ENCODE measurements around the gene TSEN15. TPM values are rescaled to one million over a fixed set of nuclear protein-coding genes. Genes with fewer than 3 reads are reported as not detected.
"Not testable (repeated sequence)": the region's sequence is repeated elsewhere in the genome, so short reads cannot be mapped to it uniquely, and the experiment has no call there.

The TSEN15 gene
- total RNA-seq, 1 donor from 2014 or later = 30.4 TPM

DNA sequence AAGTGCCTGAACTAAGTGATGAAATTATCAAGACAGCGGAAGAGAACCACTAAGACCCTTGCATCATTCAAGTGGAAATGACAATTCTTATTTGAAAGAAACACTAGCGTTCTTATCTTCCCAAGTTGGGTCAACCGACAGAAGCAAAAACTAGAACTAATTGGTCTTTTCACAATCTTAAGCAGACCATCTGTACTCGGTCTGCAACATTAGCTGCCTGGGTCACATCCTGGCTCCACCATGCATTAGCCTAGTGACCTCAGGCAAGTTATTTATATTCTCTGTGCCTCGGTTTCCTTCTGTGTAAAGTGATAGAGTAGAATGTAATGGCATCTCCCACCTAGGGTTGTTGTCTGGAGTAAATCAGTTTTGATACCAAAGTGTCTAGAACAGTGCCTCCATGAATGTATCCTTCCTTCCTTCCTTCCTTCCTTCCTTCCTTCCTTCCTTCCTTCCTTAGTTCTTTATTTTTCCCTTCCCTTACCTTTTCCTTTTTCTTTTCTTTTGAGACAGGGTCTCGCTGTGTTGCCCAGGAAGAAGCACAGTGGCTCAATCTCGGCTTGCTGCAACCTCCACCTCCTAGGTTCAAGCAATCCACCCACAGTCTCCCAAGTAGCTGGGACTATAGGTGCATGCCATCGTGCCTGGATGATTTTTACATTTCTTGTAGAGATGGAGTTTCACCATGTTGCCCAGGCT lies 20.0 kb upstream of the TSEN15 start:
- no peak for DNase-seq

DNA sequence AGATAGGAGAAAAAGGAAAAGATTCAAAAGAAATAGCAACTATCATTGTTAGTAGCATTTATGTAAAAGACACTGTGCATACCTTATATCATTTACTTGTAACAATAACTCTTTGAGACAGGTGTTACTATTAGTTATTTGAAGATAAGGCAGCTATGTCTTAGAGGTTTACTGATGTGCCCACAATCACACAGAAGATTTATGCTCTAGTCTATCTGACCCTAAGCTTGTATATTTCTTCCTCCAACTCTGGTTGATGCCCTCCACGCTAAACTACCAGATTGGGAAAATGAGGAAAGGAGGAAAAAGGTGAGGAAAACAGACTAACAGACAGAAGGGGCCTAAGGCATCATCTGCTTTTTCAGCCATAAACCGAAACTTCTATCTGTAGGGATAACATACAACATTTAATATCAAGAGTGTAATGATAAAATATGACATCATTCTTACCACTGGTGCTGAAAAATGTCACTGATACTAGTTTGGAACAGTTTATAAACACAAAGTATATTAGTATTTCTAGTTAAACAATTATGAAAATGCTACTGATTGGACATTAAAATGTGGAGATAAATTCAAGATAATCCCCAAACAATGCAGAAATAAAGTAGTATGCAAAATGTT lies 19.1 kb upstream of the TSEN15 start:
- DNase-seq = no peak

DNA sequence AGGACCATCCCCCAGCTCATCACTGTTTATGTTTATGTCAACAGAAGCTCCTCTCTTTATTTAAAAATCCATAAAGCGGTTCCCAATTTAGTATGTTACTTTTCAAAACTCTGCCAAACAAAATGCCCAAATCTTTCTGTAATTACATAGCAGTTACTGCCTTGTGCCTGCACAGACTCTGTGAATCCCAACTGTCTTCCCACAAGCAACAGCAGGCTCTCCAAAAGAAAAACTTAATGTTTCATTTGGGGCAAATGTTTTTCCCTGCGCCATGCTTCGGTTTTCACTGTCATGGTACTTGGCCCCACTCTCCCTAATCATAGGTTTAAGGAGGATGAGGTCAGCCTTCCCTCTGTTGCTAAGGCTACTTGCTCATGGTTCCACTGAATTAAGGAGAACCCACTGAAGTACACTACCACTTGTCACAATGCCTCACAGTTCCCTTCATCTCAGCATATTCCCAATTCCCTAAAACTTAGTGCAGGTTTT lies 18.6 kb upstream of the TSEN15 start:
- no peak for DNase-seq

DNA sequence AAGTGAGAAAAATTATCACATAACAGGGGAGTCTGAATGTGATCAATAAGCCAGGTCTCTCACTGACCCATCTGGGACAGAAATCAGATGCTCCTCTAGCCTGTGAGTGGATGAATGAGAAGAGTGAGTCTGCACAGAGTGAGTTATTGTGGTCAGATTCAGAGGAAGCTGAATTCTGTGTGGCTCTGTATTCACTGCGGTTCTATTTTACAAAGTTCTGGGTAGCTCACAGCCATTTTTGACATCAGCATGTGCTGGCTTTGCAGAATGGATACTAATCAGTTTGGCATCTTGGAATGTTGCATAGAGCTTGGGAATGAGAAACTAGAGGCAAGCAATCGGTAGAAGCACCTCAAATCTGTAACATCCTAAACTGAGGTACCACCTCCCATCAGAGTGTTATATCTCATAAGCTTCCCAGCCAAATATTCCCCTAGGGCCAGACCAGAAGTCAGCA lies 17.8 kb upstream of the TSEN15 start:
- DNase-seq = no peak

DNA sequence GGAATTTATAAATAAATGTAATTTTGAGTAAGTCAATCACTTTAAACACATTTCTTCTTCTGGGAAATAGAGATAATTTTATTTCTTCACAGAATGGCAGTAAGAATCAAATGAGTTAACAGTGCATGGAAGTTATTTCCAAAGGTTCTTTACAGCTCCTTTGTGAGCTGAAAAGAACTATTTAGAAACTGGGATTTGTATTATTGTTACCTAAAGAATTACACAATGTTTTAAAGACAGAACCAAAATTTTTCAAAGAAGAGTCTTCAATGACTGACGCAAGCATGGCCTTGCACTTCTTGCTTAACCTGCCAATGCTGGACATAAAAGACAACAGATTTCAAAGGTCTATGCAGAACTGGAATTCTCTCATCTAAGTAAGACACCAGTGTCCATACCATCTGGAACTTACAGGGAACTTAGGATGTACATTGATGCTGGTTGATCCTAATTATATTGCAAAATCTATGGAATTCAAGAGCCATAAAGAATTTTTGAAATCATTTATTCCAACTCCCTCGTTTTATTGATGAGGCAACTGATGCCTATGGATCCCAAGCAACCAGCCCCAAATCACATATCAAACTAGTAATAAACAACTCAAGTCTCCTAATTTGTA lies 16.7 kb upstream of the TSEN15 start:
- no peak for DNase-seq

DNA sequence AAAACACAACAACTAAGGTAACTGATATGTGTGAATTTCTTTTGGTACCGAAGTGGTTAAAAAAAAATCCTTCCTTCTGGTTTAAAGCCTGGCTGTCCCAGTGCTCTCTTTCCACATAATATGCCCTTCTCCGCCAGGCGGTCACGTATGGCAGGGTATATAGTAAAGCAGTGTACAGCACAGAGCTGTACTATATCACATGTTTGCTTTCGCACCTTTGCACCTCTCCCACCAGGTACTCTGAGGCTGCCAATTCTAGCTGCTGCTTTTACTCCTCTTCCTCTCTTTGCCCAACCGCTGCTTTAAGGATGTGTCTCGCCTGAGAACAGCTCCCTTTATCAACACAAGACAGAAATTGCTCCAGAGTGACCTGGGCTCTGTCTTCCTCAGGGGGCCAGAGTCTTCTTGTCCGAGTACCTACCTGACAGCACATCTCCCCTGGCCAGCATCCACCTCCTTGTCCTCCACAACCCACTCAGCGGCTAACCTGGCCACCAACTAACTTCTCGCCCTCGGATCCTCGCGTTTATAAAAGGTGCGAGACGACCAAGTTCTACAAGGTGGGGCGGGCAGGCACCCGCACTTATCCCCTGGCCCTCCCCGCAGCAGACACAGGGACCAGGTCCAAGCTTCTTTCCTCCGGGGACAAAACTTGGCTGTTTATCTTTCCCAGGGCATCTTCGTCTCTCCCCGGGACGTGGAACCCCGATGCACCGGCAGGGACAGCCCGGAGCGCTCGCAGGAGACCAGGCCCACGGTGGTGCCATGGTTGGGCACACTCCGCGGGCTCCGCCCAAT lies 15.6 kb upstream of the TSEN15 start:
- DNase-seq = peak; percentile 55

DNA sequence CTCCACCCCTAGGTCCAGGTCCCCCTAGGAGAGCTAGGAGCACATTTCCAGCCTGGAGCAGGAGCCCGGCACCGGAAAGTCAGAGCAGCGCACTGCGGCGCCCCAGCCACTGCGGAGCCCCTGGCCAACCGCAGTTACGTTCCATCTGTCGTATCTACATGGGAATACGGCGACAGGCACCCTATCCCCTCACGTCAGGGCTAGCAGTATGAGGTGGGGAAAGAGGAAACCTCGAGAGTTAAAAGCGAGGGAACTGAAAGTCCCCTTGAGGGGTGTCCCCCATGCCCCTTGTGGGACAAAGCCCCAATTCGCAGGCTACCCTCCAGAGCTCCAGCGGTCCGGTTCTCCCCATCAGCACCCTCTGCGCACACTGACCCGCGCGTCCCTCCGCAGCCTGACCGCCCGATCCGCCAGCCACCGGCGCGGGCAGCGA lies 15.0 kb upstream of the TSEN15 start:
- no peak for DNase-seq

DNA sequence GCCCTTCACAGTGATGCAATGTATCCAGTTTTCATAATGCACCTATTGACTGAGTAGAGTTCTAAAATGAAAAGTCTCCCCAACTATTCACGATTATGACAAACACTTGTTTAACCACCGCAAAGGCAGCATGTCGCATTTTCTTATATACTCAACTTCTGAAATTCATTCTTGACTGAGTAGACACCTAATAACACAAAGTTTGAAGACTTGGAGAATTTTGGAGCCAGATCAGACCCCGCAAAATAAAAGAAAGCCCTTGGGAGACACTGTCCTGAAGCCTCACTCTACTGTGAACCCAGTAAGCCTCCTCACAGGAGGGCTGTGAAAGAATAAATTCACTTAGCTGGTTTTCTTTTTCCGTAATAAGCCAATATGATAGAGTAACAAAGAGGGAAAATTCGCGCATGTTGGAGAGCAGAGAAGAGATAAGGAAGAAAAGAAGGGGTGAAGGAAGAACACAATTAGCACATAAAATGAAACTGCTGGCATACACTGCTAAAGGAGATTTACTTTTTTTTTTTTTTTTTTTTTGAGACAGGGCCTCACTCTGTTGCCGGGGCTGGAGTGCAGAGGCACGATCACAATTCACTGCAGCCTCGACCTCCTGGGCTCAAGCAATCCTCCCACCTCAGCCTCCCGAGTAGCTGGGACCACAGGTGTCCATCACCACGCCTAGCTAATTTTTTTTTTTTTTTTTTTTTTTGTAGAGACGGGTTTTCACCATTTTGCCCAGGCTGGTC lies 13.5 kb upstream of the TSEN15 start:
- DNase-seq = no peak

DNA sequence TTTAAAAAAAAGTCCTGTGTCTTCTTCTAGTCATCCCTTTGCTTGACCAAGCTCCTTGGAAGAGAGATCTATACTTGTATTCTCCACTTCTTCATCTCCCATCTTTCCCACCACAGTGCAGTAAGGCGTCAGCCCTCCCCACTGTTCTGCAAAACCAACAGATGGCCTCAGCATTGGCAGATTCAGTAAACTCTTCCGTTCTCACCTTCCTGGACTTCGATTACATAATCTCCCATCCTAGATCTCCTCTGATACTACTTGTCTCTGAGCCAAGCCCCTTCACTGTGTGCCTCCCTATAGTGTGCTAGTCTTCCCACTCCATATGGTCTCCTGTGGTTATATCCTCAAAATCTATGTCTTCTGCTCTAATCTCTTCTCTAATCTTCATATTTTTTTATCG lies 12.4 kb upstream of the TSEN15 start:
- no peak for DNase-seq

DNA sequence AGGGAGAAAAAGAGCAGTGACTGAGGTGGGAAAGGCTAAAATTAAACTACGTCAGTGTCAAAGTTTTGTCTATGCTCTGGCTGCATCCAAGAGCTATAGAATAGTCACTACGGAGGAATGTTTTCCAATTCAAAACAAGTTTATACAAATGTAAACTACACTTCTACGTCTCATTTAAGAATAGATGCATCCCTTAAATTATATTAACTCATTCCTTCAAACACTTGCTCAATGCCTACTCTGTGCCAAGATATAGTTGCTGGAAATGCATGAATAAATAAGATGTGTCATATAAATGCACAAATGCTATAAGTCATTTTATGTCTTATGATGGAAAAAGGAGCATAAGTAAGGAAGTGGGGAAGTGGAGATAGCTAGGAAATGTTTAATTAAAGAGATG lies 9.8 kb upstream of the TSEN15 start:
- no peak for DNase-seq

DNA sequence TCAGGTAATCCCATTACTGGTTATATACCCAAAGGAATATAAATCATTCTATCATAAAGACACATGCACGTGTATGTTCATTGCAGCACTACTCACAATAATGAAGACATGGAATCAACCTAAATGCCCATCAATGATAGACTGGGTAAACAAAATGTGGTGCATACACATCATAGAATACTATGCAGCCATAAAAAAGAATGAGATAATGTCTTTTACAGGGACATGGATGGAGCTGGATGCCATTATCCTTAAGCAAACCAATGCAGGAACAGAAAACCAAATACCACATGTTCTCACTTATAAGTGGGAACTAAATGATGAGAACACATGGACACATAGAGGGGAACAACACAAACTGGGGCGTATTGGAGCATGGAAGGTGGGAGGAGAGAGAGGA lies 8.2 kb upstream of the TSEN15 start:
- not testable (repeated sequence) for DNase-seq

DNA sequence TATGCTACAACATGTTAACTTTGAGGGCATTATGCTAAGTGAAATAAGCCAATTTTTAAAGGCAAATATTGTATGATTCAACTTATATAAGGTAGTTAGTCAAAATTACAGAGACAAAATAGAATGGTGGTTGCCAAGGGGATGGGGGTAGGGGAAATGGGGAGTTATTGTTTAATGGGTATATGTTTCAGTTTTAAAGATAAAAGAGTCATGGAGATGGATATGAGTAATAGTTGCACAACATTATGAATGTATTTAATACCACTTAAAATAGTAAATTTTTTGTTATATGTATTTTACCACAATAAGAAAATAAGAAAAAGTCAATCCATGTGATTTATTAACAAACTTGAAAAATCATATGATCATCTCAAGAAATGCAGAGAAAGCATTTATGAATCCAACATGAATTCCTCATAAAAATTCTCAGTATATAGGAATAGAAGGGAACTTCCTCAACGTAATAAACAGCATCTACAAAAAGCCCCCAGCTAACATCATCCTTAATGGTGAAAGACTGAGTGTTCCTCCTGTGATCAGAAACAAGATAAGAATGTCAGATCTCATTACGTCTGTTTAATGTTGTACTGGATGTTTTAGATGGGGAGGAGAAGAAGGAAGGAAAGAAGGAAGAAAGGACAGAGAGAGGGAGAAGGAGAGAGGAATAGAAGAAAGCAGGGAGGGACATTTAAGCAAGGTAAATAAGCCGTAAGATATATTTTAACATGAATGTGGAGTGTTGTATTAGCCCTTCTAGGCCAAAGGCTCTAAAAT lies 6.7 kb upstream of the TSEN15 start:
- DNase-seq = no peak

DNA sequence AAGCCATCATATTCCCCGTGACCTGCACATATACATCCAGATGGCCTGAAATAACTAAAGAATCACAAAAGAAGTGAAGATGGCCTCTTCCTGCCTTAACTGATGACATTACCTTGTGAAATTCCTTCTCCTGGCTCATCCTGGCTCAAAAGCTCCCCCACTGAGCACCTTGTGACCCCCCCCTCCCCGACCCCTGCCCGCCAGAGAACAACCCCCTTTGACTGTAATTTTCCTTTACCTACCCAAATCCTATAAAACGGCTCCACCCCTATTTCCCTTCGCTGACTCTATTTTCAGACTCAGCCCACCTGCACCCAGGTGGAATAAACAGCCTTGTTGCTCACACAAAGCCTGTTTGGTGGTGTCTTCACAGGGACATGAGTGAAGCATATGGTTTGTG lies 4.0 kb upstream of the TSEN15 start:
- not testable (repeated sequence) for DNase-seq

DNA sequence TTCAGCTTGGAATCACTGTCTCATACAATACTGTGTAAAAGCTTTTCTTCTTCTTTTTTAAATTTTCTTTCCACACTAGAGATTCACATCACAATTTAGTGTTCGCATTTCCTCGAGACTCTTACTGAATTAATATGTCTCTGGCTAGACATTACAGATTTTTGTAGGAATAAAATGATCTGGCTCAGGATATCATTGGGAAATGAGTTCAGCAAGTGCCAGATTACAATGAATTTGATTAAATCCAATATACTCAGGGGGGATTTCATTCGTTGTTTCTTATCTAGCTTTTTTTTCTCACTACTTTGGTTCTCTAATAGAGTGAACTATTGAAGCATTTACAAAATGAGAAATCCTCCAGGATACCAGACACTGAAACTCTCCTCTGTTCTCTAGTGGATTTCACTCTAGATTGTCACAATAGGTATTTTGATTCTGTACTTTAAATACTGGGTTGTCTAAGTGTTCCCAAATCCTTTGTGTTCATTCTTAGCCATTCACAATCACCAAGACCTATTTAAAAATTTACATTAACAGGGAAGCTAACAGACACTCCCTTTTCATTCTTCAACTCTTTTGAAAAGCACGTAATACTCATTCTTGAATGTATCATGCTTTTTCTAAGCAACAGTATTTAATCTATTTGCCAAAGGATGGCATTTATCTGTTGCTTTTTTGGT lies 2.8 kb upstream of the TSEN15 start:
- no peak for DNase-seq

DNA sequence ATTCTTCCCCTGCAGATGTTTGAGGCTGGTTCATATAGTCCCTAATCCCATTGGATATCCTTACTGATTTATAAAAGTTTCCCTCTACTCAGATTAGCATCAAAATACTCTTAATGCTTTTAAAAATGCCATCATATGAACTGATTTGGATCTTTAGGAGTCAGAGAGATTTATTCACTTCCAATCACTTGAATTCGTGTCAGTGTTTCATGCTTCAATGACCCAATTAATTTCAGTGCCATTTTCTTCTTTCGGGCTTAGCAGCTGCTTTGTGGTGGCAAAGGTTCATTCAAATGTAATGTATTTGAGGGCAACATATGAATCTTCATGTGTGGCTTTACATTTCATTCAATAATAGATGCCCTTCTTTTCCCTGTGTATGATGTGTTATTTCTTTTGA lies 2.2 kb upstream of the TSEN15 start:
- no peak for DNase-seq

DNA sequence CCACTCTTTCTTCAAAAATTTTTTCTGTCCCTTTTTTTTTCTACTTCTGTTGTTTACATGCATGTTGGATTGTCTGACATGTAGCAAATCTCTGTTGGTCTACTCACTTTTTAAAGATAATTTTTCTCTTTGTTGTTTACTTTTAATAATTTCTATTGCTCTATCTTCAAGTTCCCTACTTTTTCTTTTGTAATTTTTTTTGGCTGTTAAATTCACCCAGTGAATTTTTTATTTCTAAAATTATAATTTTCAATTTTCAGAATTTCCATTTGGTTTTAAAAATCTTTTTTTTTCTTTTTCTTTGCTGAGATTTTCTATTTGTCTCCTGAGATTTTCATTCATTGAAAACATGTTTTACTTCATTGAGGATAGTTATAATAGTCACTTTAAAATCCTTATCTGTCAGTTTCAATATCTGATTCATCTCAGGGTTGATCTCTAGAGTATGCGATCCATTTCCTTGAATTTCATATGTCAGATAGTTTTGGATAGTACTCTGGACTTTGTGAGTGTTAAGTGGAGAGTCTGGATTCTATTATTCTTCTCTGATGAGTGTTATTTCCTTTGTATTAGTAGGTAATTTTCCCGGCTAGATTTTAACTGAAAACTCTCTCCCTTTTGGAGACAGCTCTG lies 1.6 kb upstream of the TSEN15 start:
- no peak for DNase-seq

DNA sequence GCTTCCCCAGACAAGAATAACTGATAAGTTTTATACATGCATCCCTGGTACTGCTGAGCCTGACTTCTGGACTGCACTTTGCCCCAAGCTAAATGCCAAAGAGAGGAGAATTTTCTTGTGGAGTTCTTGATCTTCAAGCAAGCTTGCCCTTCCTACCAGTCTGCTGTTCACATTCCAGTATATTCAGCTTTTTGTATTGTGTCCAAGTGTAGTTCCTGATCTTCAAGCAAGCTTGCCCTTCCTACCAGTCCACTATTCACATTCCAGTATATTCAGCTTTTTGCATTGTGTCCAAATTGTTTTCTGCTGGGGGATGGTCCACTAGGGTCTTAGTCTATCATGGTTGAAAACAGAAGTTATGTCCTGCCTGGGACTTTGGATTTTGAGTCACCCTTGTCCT lies 894 bp upstream of the TSEN15 start:
- no peak for DNase-seq

DNA sequence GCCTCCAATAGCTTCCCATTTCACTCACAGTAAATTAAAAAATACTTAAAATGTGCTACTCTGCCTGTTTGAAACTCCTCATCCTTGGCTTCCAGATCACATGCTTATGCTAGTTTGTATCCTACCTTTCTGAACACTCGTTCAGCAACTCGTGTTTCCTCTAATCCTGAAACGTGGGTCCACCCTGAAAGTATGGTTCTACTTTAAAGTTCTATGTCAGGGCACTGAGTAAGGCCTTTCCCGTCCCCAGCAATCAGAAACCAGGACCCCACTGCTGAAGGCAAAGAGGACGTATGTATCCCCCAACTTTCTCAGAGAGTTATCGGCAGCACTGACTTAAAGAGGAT lies 419 bp upstream of the TSEN15 start:
- no peak for DNase-seq

DNA sequence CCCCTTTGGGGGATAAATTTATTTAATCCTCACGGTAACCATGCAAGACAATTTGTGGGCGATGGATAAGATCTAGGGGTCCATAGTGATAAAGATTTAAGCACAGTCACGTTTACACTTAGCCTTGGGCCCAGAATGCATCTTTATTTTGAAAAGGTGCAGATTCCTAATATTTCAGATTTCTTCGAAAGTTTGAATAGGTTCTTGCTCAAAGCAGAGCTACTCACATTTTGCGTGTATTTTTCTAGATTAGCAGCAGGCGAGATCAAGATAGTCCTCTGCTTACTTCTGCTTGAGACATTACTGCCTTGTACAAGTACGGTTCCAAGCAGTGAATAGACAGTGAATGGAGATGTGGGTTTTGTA lies 647 bp downstream of the TSEN15 start:
- no peak for DNase-seq

DNA sequence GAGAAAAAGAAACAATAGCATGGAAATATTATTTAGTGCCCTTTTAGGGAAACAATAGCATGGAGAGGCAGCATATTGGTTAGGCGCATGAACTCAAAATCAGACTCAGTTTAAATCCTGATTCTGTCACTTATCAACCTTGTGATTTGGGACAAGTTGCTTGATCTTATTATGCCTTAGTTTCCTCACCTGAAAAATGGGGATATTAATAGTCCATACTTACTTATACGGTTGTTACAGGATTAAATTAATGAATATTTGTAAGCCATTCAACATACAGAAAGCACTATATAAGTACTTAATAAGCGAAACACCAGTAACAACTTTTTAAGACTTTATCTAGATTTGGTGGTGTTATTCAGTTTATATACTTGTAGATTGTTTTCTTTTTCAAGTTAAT lies 1.2 kb downstream of the TSEN15 start:
- no peak for DNase-seq

Measured in occipital lobe (tissue), 2 donors.